Measurements from ENCODE around the gene RIPOR3. TPM values are rescaled to one million over a fixed set of nuclear protein-coding genes. Genes with fewer than 3 reads are reported as not detected.
"Not testable (repeated sequence)": the region's sequence is repeated elsewhere in the genome, so short reads cannot be mapped to it uniquely, and the experiment has no call there.

RIPOR3 gene
- total RNA-seq, 2 experiments from 2014 or later: 0.53 TPM; not detected in 1

DNA sequence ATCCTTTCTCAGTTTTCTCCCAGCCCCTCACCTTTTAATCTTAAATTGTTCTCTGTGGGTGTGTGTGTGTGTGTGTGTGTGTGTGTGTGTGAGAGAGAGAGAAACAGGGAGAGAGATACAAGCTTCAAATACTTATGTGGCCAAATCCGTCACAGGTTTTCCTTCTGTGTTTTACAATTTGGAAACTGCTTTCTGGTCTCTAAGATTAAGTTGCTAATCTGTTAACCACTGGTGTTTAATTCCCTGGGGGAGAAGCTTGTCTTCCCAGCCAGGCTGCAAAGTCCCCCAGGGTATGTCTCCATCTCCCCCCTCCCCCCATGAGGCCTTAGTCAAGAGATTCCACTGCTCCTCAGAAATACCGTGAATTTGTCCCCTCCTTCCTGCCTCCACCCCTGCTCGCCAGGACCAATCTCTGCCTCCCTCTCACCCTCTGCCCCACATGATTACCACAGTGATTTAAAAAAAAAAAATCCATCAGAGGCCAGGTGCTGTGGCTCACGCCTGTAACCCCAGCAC is 49.0 kb downstream of the RIPOR3 start:
- H3K27ac ChIP-seq (ENCODE audit: low read depth, low read length, poor library complexity, severe bottlenecking): no peak overlapping the region
- TF ChIP-seq, protein P1, sequence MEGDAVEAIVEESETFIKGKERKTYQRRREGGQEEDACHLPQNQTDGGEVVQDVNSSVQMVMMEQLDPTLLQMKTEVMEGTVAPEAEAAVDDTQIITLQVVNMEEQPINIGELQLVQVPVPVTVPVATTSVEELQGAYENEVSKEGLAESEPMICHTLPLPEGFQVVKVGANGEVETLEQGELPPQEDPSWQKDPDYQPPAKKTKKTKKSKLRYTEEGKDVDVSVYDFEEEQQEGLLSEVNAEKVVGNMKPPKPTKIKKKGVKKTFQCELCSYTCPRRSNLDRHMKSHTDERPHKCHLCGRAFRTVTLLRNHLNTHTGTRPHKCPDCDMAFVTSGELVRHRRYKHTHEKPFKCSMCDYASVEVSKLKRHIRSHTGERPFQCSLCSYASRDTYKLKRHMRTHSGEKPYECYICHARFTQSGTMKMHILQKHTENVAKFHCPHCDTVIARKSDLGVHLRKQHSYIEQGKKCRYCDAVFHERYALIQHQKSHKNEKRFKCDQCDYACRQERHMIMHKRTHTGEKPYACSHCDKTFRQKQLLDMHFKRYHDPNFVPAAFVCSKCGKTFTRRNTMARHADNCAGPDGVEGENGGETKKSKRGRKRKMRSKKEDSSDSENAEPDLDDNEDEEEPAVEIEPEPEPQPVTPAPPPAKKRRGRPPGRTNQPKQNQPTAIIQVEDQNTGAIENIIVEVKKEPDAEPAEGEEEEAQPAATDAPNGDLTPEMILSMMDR (conservative IDR thresholded peaks at IDR 0.05; ENCODE audit: low read length): no peak
- no peak for TF ChIP-seq EZH2phosphoT487 (IDR thresholded peaks at IDR 0.05; ENCODE audit: borderline replicate concordance, low read depth, low read length)
- no peak overlapping the region for H2AFZ ChIP-seq (ENCODE audit: low read length)
- BruUV-seq (replicated peaks): no TSS peak
- no peaks in the 10 kb centered on the region for H4K20me1 ChIP-seq (ENCODE audit: insufficient read depth, low read length)
- H3K4me2 ChIP-seq (ENCODE audit: low read length): no peak overlapping the region
- H3K4me3 ChIP-seq (ENCODE audit: low read depth, low read length, poor library complexity, severe bottlenecking): no peak overlapping the region
- H3K79me2 ChIP-seq (ENCODE audit: insufficient read depth, low read depth, low read length): no peaks in the 10 kb centered on the region
- CTCF ChIA-PET (ENCODE audit: unreplicated experiment): no interaction called here
- H3K9me3 ChIP-seq (ENCODE audit: low read length): peaks cover 7% of the 10 kb centered on the region; the same call in 1 of the 2 replicates
- no peaks in the 10 kb centered on the region for H3K4me1 ChIP-seq (ENCODE audit: insufficient read depth, low read length, poor library complexity, severe bottlenecking)
- intact Hi-C loops (cut with micrococcal nuclease; ENCODE audit: unreplicated experiment): no loop called here
- no peaks in the 10 kb centered on the region for H3K36me3 ChIP-seq (ENCODE audit: insufficient read depth, low read length)
- POLR2A ChIA-PET: interaction anchor here (0.7 to 0.9 kb wide), 3 partner anchors 20 to 337 kb away, joined by 3 to 5 read pairs (median 3); no protein-coding TSS in a partner anchor
- no peaks in the 10 kb centered on the region for H3K9me2 ChIP-seq (ENCODE audit: insufficient read depth, low read length)
- no peak for DNase-seq (ENCODE audit: low spot score)

DNA sequence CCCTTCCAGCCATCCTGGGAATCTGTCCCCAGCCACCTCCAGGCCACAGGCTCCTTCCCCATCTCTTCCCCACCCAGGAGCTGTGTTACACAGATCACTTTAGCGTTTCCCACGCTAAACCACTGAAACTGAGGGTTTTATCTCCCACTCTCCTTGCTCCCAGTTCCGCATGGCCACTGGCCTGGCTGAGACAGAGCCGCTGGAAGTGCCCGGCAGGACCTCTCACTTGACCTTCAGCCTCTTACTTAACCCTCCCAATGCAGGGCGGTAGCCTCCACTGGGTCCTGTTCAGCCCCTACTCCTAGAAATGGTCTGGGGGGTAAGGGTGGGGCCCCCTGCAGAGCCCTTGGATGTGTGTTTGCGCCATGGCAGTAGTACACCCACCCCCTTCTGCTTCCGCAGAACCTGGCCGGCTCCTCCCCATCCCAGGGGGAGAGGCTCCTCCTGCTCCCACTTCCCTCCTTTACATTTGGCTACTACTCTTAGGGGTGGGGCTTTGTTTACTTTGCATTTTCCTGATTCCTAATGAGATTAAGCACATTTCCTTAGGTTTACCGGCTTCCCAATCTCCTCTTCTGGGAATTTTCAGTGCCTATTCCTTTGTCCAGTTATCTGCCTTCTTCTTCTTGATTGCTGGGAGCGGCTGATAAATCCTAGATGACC is 49.6 kb downstream of the RIPOR3 start:
- POLR2A ChIA-PET: interaction anchor here (0.7 to 0.9 kb wide), 2 partner anchors 20 to 33 kb away, joined by 3 to 5 read pairs; no protein-coding TSS in a partner anchor
- H3K27ac ChIP-seq (ENCODE audit: low read depth, low read length, poor library complexity, severe bottlenecking); H2AFZ ChIP-seq (ENCODE audit: low read length); H3K4me3 ChIP-seq (ENCODE audit: low read depth, low read length, poor library complexity, severe bottlenecking); DNase-seq (ENCODE audit: low spot score); BruUV-seq (replicated peaks); H3K79me2 ChIP-seq (ENCODE audit: insufficient read depth, low read depth, low read length); H3K9me2 ChIP-seq (ENCODE audit: insufficient read depth, low read length); CTCF ChIA-PET (ENCODE audit: unreplicated experiment); H3K9me3 ChIP-seq (ENCODE audit: low read length); H3K4me1 ChIP-seq (ENCODE audit: insufficient read depth, low read length, poor library complexity, severe bottlenecking); intact Hi-C loops (cut with micrococcal nuclease; ENCODE audit: unreplicated experiment); H3K4me2 ChIP-seq (ENCODE audit: low read length); H4K20me1 ChIP-seq (ENCODE audit: insufficient read depth, low read length); H3K36me3 ChIP-seq (ENCODE audit: insufficient read depth, low read length): not testable (repeated sequence)

DNA sequence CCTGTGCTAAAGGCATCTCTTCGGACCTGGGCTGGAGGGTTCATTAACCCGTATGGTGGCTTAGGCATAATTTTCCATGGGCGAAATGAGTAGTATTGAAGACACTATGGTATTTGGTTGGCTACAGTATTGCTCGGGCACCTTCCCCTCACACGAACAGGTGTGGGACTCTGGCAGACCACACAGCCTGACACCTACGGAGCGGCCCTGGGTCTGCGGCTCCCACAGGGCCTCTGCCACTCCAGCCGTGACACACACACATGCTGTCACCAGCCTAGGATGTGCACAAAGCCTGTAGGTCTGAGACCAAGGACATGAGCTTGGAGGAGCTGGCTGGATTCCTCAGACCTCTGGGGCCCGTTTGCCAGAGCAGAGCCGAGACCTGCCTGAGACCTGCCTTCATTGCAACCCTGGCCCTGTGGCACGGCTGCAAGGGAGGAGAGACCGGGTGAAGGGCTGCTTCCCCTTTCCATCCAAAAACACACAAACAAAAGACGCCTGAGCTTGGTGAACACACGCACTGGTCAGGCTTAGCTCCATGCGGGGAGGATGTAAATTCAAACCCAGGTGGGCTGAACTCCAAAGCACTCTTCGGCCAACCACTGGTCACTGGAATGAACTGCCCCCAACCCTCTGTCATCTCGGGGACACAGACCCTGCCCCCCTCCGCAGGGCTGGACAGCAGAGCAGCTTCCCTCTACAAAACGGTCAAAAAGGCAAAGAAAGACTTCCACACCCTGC is 51.2 kb downstream of the RIPOR3 start:
- POLR2A ChIA-PET; H3K27ac ChIP-seq (ENCODE audit: low read depth, low read length, poor library complexity, severe bottlenecking); H2AFZ ChIP-seq (ENCODE audit: low read length); H3K4me2 ChIP-seq (ENCODE audit: low read length); H3K36me3 ChIP-seq (ENCODE audit: insufficient read depth, low read length); BruUV-seq (replicated peaks); CTCF ChIA-PET (ENCODE audit: unreplicated experiment); H3K79me2 ChIP-seq (ENCODE audit: insufficient read depth, low read depth, low read length); H3K4me1 ChIP-seq (ENCODE audit: insufficient read depth, low read length, poor library complexity, severe bottlenecking); H3K4me3 ChIP-seq (ENCODE audit: low read depth, low read length, poor library complexity, severe bottlenecking); DNase-seq (ENCODE audit: low spot score); H4K20me1 ChIP-seq (ENCODE audit: insufficient read depth, low read length); H3K9me3 ChIP-seq (ENCODE audit: low read length); H3K9me2 ChIP-seq (ENCODE audit: insufficient read depth, low read length): not testable (repeated sequence)
- intact Hi-C loops (cut with micrococcal nuclease; ENCODE audit: unreplicated experiment): loop anchor here (5.0 kb wide), 1 partner anchor 453 kb away; no protein-coding TSS in a partner anchor

DNA sequence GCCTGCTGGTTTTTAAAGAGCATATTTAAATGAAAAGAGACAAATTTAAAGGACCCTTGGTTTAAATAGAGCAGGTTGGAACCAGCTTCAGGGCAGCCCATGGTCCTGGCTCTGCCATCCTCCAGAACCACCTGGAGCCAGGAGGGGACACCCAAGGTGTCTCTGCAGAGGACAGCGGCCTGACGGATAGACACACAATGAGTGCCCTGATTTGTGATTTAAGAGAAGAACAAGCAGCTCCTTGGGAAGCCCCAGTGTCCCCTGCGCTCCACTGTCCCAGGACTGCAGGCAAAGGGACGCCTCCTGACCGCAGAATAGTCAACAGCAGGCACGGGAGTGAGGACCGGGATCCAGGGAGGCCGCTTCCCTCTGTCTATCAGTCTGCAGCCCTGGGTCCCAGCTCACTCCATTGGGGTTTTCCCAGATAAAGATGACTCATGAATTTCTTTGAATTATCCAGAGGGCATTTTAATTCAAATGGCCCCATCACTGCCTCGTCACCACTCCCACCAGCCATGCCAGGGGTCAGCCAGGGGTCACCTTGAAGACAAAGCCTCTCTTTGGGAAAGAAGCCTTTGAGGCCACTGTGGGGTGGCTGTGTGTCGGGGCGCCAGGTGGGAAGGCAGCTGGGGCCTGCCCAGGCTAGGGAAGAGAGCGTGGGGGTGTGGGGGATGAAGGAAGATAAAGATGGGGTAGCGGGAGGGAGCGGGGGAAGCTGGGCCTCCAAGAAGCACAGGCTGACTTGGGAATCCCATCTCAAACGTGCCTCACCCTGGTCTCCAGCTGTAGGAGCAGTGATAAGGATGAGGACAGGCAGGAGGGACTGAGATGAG is 53.1 kb downstream of the RIPOR3 start:
- H3K4me3 ChIP-seq (ENCODE audit: low read depth, low read length, poor library complexity, severe bottlenecking); H3K9me3 ChIP-seq (ENCODE audit: low read length); BruUV-seq (replicated peaks); DNase-seq (ENCODE audit: low spot score); H3K79me2 ChIP-seq (ENCODE audit: insufficient read depth, low read depth, low read length); POLR2A ChIA-PET; H3K4me2 ChIP-seq (ENCODE audit: low read length); H3K27ac ChIP-seq (ENCODE audit: low read depth, low read length, poor library complexity, severe bottlenecking); H2AFZ ChIP-seq (ENCODE audit: low read length); CTCF ChIA-PET (ENCODE audit: unreplicated experiment); H3K36me3 ChIP-seq (ENCODE audit: insufficient read depth, low read length); H4K20me1 ChIP-seq (ENCODE audit: insufficient read depth, low read length); H3K4me1 ChIP-seq (ENCODE audit: insufficient read depth, low read length, poor library complexity, severe bottlenecking); H3K9me2 ChIP-seq (ENCODE audit: insufficient read depth, low read length): not testable (repeated sequence)
- intact Hi-C loops (cut with micrococcal nuclease; ENCODE audit: unreplicated experiment): loop anchor here (5.0 kb wide), 1 partner anchor 451 kb away; no protein-coding TSS in a partner anchor

All from OCI-LY7 (cell line).